K562 (cell line): ENCODE results near the gene ZKSCAN4. TPM values are rescaled to one million over a fixed set of nuclear protein-coding genes. Genes with fewer than 3 reads are reported as not detected.

Experiments
- ATF6 ChIP-seq: sonication (generic); formaldehyde crosslinking; IDR thresholded peaks from 2 replicates; pipeline ENCODE4 v1.4.0; 2020; ENCODE audit warnings: mild to moderate bottlenecking, missing genetic modification reagents
- CTCFL ChIP-seq: IDR thresholded peaks from 2 replicates; pipeline ENCODE4 v1.6.1; 2011; ENCODE audit warnings: borderline replicate concordance, low read depth, mild to moderate bottlenecking, moderate library complexity, low read length; ENCODE audit not compliant: insufficient read depth, poor library complexity, severe bottlenecking
- HNRNPH1 ChIP-seq: fragments of 200-400 bp; formaldehyde crosslinking; optimal IDR thresholded peaks from 2 replicates; pipeline ENCODE3; 2017; ENCODE audit warnings: low read depth, mild to moderate bottlenecking, low read length, moderate library complexity
- L3MBTL2 ChIP-seq: fragments of 450-650 bp; IDR thresholded peaks from 2 replicates; pipeline ENCODE4 v1.6.1; 2016; ENCODE audit warnings: mild to moderate bottlenecking, moderate library complexity
- MNT ChIP-seq, 2 experiments: fragments of 450-650 bp; conservative IDR thresholded peaks; 2 replicates each; pipeline ENCODE4 v1.6.1; 2017; ENCODE audit warnings: mild to moderate bottlenecking in 2 of 2, moderate library complexity in 2 of 2
- NR2C2 ChIP-seq, 2 experiments: fragments of 200-800 bp in 1 of 2; sonication (Bioruptor generic) in 1 of 2; sonication (generic) in 1 of 2; formaldehyde crosslinking in 1 of 2; IDR thresholded peaks; 2 replicates each; pipeline versions ENCODE4 v1.6.1 to v1.8.0; 2016 to 2022; ENCODE audit warnings: mild to moderate bottlenecking in 1 of 2, missing compliant biosample characterization in 1 of 2, missing genetic modification characterization in 1 of 2, missing genetic modification reagents in 1 of 2
- SMC3 ChIP-seq: conservative IDR thresholded peaks from 2 replicates; pipeline ENCODE4 v1.6.1; 2011; ENCODE audit warnings: low read depth, low read length, improper control_type of control experiment; ENCODE audit not compliant: insufficient read depth
- ZBTB40 ChIP-seq, 2 experiments: fragments of 450-650 bp in 1 of 2; sonication (generic) in 1 of 2; formaldehyde crosslinking in 1 of 2; IDR thresholded peaks; 2 replicates each; pipeline versions ENCODE4 v1.7.1 to v1.9.0; 2016 to 2022; ENCODE audit warnings: inconsistent platforms in 1 of 2, mild to moderate bottlenecking in 1 of 2, missing genetic modification reagents in 1 of 2
- polyA plus RNA-seq, 8 experiments: library from polyadenylated mRNA; depleted of rRNA in 4 of 8; stranded (reverse) in 5 of 8; unstranded in 3 of 8; fragments of >200 nt; fragmentation: Nextera tagmentation in 2 of 8; fragmentation: Illumina TruSeq in 1 of 8; extraction: Ambion mirVana in 2 of 8; extraction: Trizol in 1 of 8; gene quantifications; 2 replicates each; pipeline versions ENCODE4 v1.2.1 to v1.2.3, GENCODE V29; 2011 to 2014; ENCODE audit warnings: inconsistent platforms in 1 of 8, missing spikeins in 1 of 8
- total RNA-seq, 7 experiments: library from RNA; depleted of rRNA in 6 of 7; stranded (reverse); fragments of >200 nt in 6 of 7; fragmentation: Illumina TruSeq in 2 of 7; extraction: Trizol in 2 of 7; gene quantifications; 2 replicates each; pipeline versions ENCODE4 v1.2.1 to v1.2.3, GENCODE V29; 2011 to 2021; ENCODE audit warnings: low replicate concordance in 1 of 7

ZKSCAN4 gene
- total and polyA plus RNA-seq, 9 of the 15 experiments (the other 6 are each of a cell fraction or from before 2014, with no cell fraction given), result 1.2 to 5.3 (median 4.7) TPM

- TF ChIP-seq HNRNPH1, result no peak
- 0 out of 2 replicates have a peak, but pooled peaks have one; percentile 82 for TF ChIP-seq ATF6 (CRISPR knock-in tag)
- no peak; the same call in 1 of the 2 replicates for TF ChIP-seq SMC3
- TF ChIP-seq CTCFL, result no peak
- TF ChIP-seq L3MBTL2, result peak; percentile 89
- peak; percentile 59 for TF ChIP-seq ZBTB40 (IDR thresholded peaks at IDR 0.05)
- no peak for TF ChIP-seq ZBTB40 (CRISPR knock-in tag; IDR thresholded peaks at IDR 0.05)
- peak; percentile 54 for TF ChIP-seq NR2C2 (CRISPR knock-in tag; IDR thresholded peaks at IDR 0.05)
- peak; percentile 69 for TF ChIP-seq NR2C2 (tag; IDR thresholded peaks at IDR 0.05)
- TF ChIP-seq MNT (conservative IDR thresholded peaks at IDR 0.05), result peak; percentile 43 to 84; a peak in 3 of 4 replicates
These were observed 15.1 kb upstream of the ZKSCAN4 start, which contains the start of gene ZSCAN26 (continued) for GRCh38 chr6:28266962-28267694.
